Liver (tissue), 9 donors: Measurements from ENCODE around the gene CUEDC1. TPM values are rescaled to one million over a fixed set of nuclear protein-coding genes. Genes with fewer than 3 reads are reported as not detected.

Source experiments
- DNase-seq: peaks from one replicate; pipeline ENCODE4 v3.0.0-alpha.2; 2017; ENCODE audit warnings: low spot score
- H3K27ac ChIP-seq, 2 donors: one replicate each; pipeline ENCODE4 v1.7.0; 2013; ENCODE audit warnings: inconsistent platforms in 2 of 2, low read length in 2 of 2, control low read depth in 1 of 2, low read depth in 1 of 2, mild to moderate bottlenecking in 1 of 2
- H3K27me3 ChIP-seq, 4 donors: one replicate each; pipeline versions ENCODE4 v1.6.1 to v1.7.0; 2013; ENCODE audit warnings: low read length in 3 of 4, inconsistent platforms in 1 of 4, mild to moderate bottlenecking in 1 of 4, moderate library complexity in 1 of 4; ENCODE audit not compliant: control insufficient read depth in 4 of 4, insufficient read depth in 4 of 4
- H3K36me3 ChIP-seq, 4 donors: one replicate each; pipeline versions ENCODE4 v1.6.1 to v1.7.0; 2013; ENCODE audit warnings: low read length in 3 of 4, mild to moderate bottlenecking in 3 of 4, low read depth in 1 of 4, moderate library complexity in 1 of 4; ENCODE audit not compliant: control insufficient read depth in 4 of 4, insufficient read depth in 3 of 4
- H3K4me1 ChIP-seq, 4 donors: one replicate each; pipeline versions ENCODE4 v1.6.1 to v1.7.0; 2013; ENCODE audit warnings: low read length in 3 of 4, mild to moderate bottlenecking in 3 of 4, moderate library complexity in 1 of 4; ENCODE audit not compliant: control insufficient read depth in 4 of 4, insufficient read depth in 4 of 4
- H3K4me3 ChIP-seq, 3 donors: one replicate each; pipeline versions ENCODE4 v1.6.1 to v1.7.0; 2013; ENCODE audit warnings: low read length in 3 of 3, control low read depth in 1 of 3, low read depth in 1 of 3, mild to moderate bottlenecking in 1 of 3
- H3K9ac ChIP-seq, 2 donors: one replicate each; pipeline ENCODE4 v1.7.0; 2013; ENCODE audit warnings: low read length in 2 of 2, mild to moderate bottlenecking in 2 of 2, moderate library complexity in 2 of 2, control low read depth in 1 of 2, low read depth in 1 of 2
- H3K9me3 ChIP-seq, 4 donors: one replicate each; pipeline versions ENCODE4 v1.6.1 to v1.7.0; 2013; ENCODE audit warnings: low read length in 3 of 4; ENCODE audit not compliant: control insufficient read depth in 4 of 4
- ATF3 ChIP-seq: IDR thresholded peaks from 2 replicates; pipeline ENCODE4 v1.6.1; 2016; ENCODE audit warnings: antibody characterized with exemption
- CTCF ChIP-seq: fragments of 150-350 bp; IDR thresholded peaks from 2 replicates; pipeline ENCODE4 v1.5.1; 2017; ENCODE audit warnings: improper control_type of control experiment, low read depth, low read length; ENCODE audit not compliant: missing input control
- EGR1 ChIP-seq, 2 donors: IDR thresholded peaks; 2 replicates each; pipeline ENCODE4 v1.6.1; 2016 to 2018; ENCODE audit warnings: antibody characterized with exemption in 2 of 2, low read depth in 2 of 2
- FOXA1 ChIP-seq: IDR thresholded peaks from 2 replicates; pipeline ENCODE4 v1.6.1; 2016; ENCODE audit warnings: antibody characterized with exemption
- GABPA ChIP-seq, 2 donors: IDR thresholded peaks in 1 of 2; conservative IDR thresholded peaks in 1 of 2; 2 replicates each; pipeline ENCODE4 v1.6.1; 2016; ENCODE audit warnings: antibody characterized with exemption in 2 of 2, mild to moderate bottlenecking in 1 of 2, moderate library complexity in 1 of 2
- HNF4A ChIP-seq, 2 donors: conservative IDR thresholded peaks; 2 replicates each; pipeline ENCODE4 v1.6.1; 2016; ENCODE audit warnings: antibody characterized with exemption in 2 of 2, mild to moderate bottlenecking in 2 of 2
- HNF4G ChIP-seq: IDR thresholded peaks from 2 replicates; pipeline ENCODE4 v1.6.1; 2016; ENCODE audit warnings: antibody characterized with exemption
- JUND ChIP-seq, 2 donors: IDR thresholded peaks; 2 replicates each; pipeline ENCODE4 v1.6.1; 2016; ENCODE audit warnings: antibody characterized with exemption in 2 of 2
- MAX ChIP-seq: IDR thresholded peaks from 2 replicates; pipeline ENCODE4 v1.6.1; 2016; ENCODE audit warnings: antibody characterized with exemption
- NR2F2 ChIP-seq: IDR thresholded peaks from 2 replicates; pipeline ENCODE4 v1.6.1; 2016; ENCODE audit warnings: antibody characterized with exemption
- RAD21 ChIP-seq, 2 donors: IDR thresholded peaks; 2 replicates each; pipeline ENCODE4 v1.6.1; 2016; ENCODE audit warnings: antibody characterized with exemption in 2 of 2, mild to moderate bottlenecking in 2 of 2
- REST ChIP-seq: IDR thresholded peaks from 2 replicates; pipeline ENCODE4 v1.6.1; 2016; ENCODE audit warnings: antibody characterized with exemption, mild to moderate bottlenecking
- RXRA ChIP-seq, 2 donors: IDR thresholded peaks; 2 replicates each; pipeline ENCODE4 v1.6.1; 2017 to 2018; ENCODE audit warnings: antibody characterized with exemption in 2 of 2, mild to moderate bottlenecking in 1 of 2
- SP1 ChIP-seq: IDR thresholded peaks from 2 replicates; pipeline ENCODE4 v1.6.1; 2018; ENCODE audit warnings: antibody characterized with exemption, mild to moderate bottlenecking
- TAF1 ChIP-seq: conservative IDR thresholded peaks from 2 replicates; pipeline ENCODE4 v1.6.1; 2016; ENCODE audit warnings: antibody characterized with exemption, mild to moderate bottlenecking
- YY1 ChIP-seq: IDR thresholded peaks from 2 replicates; pipeline ENCODE4 v1.6.1; 2016; ENCODE audit warnings: antibody characterized with exemption, mild to moderate bottlenecking
- ZBTB33 ChIP-seq: IDR thresholded peaks from 2 replicates; pipeline ENCODE4 v1.6.1; 2016; ENCODE audit warnings: antibody characterized with exemption
- WGBS: extraction: QIAGEN DNeasy Blood & Tissue Kit; methylation state at CpG from one replicate; pipeline ENCODE4 v1.1.7; 2013; 5-methylcytosine and 5-hydroxymethylcytosine counted together
- polyA plus RNA-seq, 2 donors: library from polyadenylated mRNA; stranded (reverse) in 1 of 2; unstranded in 1 of 2; fragments of 200-250 nt in 1 of 2; fragments of >200 nt in 1 of 2; fragmentation: Nextera tagmentation in 1 of 2; extraction: Ambion mirVana in 1 of 2; gene quantifications; one replicate each; pipeline versions ENCODE4 v1.2.1 to v1.2.3, GENCODE V29; 2013 to 2015
- total RNA-seq, 2 donors: library from RNA; depleted of rRNA; stranded (reverse); fragments of >200 nt; gene quantifications; one replicate each; pipeline ENCODE4 v1.2.3, GENCODE V29; 2014
- donor health status: healthy.
- donor health status: healthy.
- donor health status: healthy.
- donor health status: healthy.
- donor health status: healthy.

The CUEDC1 gene
- total and polyA plus RNA-seq, 4 donors, result 2.6 to 4.9 (median 3.4) TPM

- Histone ChIP-seq H3K27ac (peak overlapping the region; percentile 67 to 72), H3K4me1 (peaks cover 0 to 15% (median 8%) of the 10 kb centered on the region in 4 donors), H3K9me3 (no peaks in the 10 kb centered on the region), H3K4me3 (peak overlapping the region; percentile 39 to 72 (median 54)), H3K36me3 (no peaks in the 10 kb centered on the region), H3K27me3 (no peaks in the 10 kb centered on the region), H3K9ac (peak overlapping the region; percentile 7 to 63)
- no peak for DNase-seq
- 10% methylated on average over 10 of the region's 10 CpGs for WGBS
- TF ChIP-seq SP1 (peak; percentile 80), RXRA (IDR thresholded peaks at IDR 0.05) (peak; percentile 52 to 64), REST (peak; percentile 32), HNF4G (no peak), TAF1 (no peak), NR2F2 (peak; percentile 23), JUND (IDR thresholded peaks at IDR 0.05) (no peak), ZBTB33 (no peak), YY1 (peak; percentile 39), RAD21 (IDR thresholded peaks at IDR 0.05) (peak; percentile 13 to 45), EGR1 (IDR thresholded peaks at IDR 0.05; ENCODE audit: low read depth in 2 of 2) (no peak), CTCF (no peak), ATF3 (no peak), GABPA (IDR thresholded peaks at IDR 0.05 in 1 of 2, conservative IDR thresholded peaks at IDR 0.05 in 1 of 2) (no peak), HNF4A (conservative IDR thresholded peaks at IDR 0.05) (peak; percentile 35 to 43), MAX (peak; percentile 36), FOXA1 (no peak)
Measured at GRCh38 chr17:57946798-57947358, 8.3 kb downstream of the CUEDC1 start.
